ENCODE results near the gene MRPL16.

MRPL16 gene

GRCh38 chr11:59765068-59765735, 45.4 kb downstream of the MRPL16 start:
- TF ChIP-seq CTCF (IDR thresholded peaks at IDR 0.05; ENCODE audit: borderline replicate concordance, insufficient read depth, low read depth, low read length), result no peak
- H3K4me3 ChIP-seq (ENCODE audit: low read depth, low read length), result no peak overlapping the region

GRCh38 chr11:59761993-59762392, 48.6 kb downstream of the MRPL16 start:
- no peak overlapping the region for H3K4me3 ChIP-seq (ENCODE audit: low read depth, low read length)
- no peak for TF ChIP-seq CTCF (IDR thresholded peaks at IDR 0.05; ENCODE audit: borderline replicate concordance, insufficient read depth, low read depth, low read length)

GRCh38 chr11:59760771-59761170, 49.8 kb downstream of the MRPL16 start:
- TF ChIP-seq CTCF (IDR thresholded peaks at IDR 0.05; ENCODE audit: borderline replicate concordance, insufficient read depth, low read depth, low read length), result no peak
- H3K4me3 ChIP-seq (ENCODE audit: low read depth, low read length), result no peak overlapping the region

- no peak for TF ChIP-seq CTCF (IDR thresholded peaks at IDR 0.05; ENCODE audit: borderline replicate concordance, insufficient read depth, low read depth, low read length)
- H3K4me3 ChIP-seq (ENCODE audit: low read depth, low read length), result no peak overlapping the region
These were observed 50.7 kb downstream of the MRPL16 start for GRCh38 chr11:59759900-59760299.

DNA sequence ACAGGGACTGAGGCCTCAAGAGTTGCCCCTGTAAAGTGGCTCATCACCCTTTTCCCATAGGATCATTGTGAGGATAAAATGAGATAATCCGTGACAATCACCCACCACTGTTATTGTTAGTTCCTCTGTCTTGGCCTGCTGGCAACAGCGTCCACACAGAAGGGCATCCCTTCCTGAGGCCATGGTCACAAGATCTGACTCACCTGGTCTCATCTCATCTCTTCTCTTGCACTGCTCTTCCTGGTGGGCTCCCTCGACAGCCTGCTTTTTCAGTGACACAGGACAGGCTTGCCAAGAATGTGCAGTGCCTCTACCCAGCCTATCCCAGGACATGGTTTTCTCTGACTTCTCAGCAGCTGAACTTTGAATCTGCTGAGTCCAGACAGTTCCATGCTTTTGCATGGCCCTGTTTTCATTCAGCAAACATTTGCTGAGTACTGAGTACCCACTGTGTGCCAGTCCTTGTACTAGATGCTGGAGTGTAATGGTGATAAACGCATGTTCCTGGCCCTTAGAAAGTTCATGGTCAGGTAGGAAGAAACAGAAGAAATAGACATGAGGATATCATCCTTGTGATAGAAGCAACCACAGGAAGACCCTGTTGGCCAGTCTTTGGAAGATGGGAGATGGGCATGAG, 52.1 kb downstream of the MRPL16 start:
- H3K4me3 ChIP-seq (ENCODE audit: low read depth, low read length), result no peak overlapping the region
- no peak for TF ChIP-seq CTCF (IDR thresholded peaks at IDR 0.05; ENCODE audit: borderline replicate concordance, insufficient read depth, low read depth, low read length)

DNA sequence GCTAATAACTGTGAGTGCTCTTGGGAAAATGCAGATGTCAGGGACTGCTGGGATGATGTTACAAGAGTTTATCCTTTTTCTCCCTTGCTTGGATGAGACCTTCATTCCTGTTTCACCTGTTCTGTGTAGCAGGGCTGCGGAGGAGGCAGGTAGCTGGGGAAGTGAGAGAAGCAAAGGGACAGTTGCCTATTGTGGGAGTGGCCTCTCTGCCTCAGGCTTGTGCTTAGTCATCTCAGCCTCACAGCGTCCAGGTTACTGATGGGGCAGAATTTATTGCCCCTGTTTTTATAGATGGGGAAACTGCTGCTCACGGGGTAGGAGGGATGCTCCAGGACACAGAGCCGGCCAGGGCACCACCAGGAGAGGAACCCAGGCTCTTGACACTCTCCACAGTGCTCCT, 53.7 kb downstream of the MRPL16 start:
- TF ChIP-seq CTCF (IDR thresholded peaks at IDR 0.05; ENCODE audit: borderline replicate concordance, insufficient read depth, low read depth, low read length), result no peak

GRCh38 chr11:59756558-59756840, 54.1 kb downstream of the MRPL16 start:
- H3K4me3 ChIP-seq (ENCODE audit: low read depth, low read length), result no peak overlapping the region
- TF ChIP-seq CTCF (IDR thresholded peaks at IDR 0.05; ENCODE audit: borderline replicate concordance, insufficient read depth, low read depth, low read length), result no peak

More for the DNA sequence above, 53.7 kb downstream of the MRPL16 start:
- no peak overlapping the region for H3K4me3 ChIP-seq (ENCODE audit: low read depth, low read length)

All from GM12875 (cell line).